GM19239 (cell line): ENCODE data around the gene DSTN.

Source experiments
- DNase-seq: peaks from one replicate; pipeline ENCODE4 v3.0.0; 2011; ENCODE audit warnings: low spot score; ENCODE audit not compliant: insufficient read length
- FAIRE-seq: peaks from 2 replicates; lab custom pipeline; 2011; peaks lifted over from hg19 to GRCh38; lab: Jason Lieb, UNC

The DSTN gene

GRCh38 chr20:17543531-17544131 is 26.2 kb upstream of the DSTN start:
- FAIRE-seq (no peak), DNase-seq (no peak)

- no peak for DNase-seq
- no peak for FAIRE-seq
These were observed 24.7 kb upstream of the DSTN start for GRCh38 chr20:17545127-17545526.

- FAIRE-seq: no peak
- DNase-seq: no peak
These were observed 20.7 kb upstream of the DSTN start for GRCh38 chr20:17549131-17549530.

- FAIRE-seq: no peak
These were observed 14.8 kb upstream of the DSTN start for GRCh38 chr20:17555106-17555505.

GRCh38 chr20:17556837-17557674 is 12.8 kb upstream of the DSTN start:
- FAIRE-seq (no peak), DNase-seq (no peak)

More at GRCh38 chr20:17555106-17555505, 14.8 kb upstream of the DSTN start:
- DNase-seq: no peak

- FAIRE-seq (no peak), DNase-seq (no peak)
These were observed 12.2 kb upstream of the DSTN start for GRCh38 chr20:17557675-17558006.

GRCh38 chr20:17558154-17558940 is 11.5 kb upstream of the DSTN start:
- DNase-seq: no peak
- no peak for FAIRE-seq

- FAIRE-seq: no peak
These were observed 11.0 kb upstream of the DSTN start for GRCh38 chr20:17558941-17559304.

GRCh38 chr20:17559338-17559737 is 10.5 kb upstream of the DSTN start:
- FAIRE-seq (no peak), DNase-seq (no peak)

More at GRCh38 chr20:17558941-17559304, 11.0 kb upstream of the DSTN start:
- DNase-seq: no peak

- FAIRE-seq (no peak), DNase-seq (no peak)
These were observed 9.4 kb upstream of the DSTN start for GRCh38 chr20:17560344-17561074.

GRCh38 chr20:17562804-17563305 is 7.0 kb upstream of the DSTN start:
- FAIRE-seq (no peak), DNase-seq (no peak)

GRCh38 chr20:17565169-17565845 is 4.6 kb upstream of the DSTN start:
- no peak for FAIRE-seq
- DNase-seq: no peak

- DNase-seq (no peak), FAIRE-seq (no peak)
These were observed 3.5 kb upstream of the DSTN start for GRCh38 chr20:17566345-17566744.

- FAIRE-seq (no peak), DNase-seq (no peak)
These were observed 1.7 kb upstream of the DSTN start for GRCh38 chr20:17568045-17568788.

GRCh38 chr20:17568972-17569521 is 828 bp upstream of the DSTN start:
- DNase-seq (no peak), FAIRE-seq (no peak)

- DNase-seq (no peak), FAIRE-seq (peak; percentile 60)
These were observed 675 bp downstream of the DSTN start for GRCh38 chr20:17570347-17571152.

GRCh38 chr20:17571153-17571527 is 1.3 kb downstream of the DSTN start:
- FAIRE-seq (peak; percentile 14), DNase-seq (no peak)

- DNase-seq: no peak
These were observed 2.3 kb downstream of the DSTN start for GRCh38 chr20:17572034-17572638.

More at GRCh38 chr20:17572034-17572638, 2.3 kb downstream of the DSTN start:
- no peak for FAIRE-seq
